ENCODE data around the gene RFC5.
"Not testable (repeated sequence)": the region's sequence is repeated elsewhere in the genome, so short reads cannot be mapped to it uniquely, and the experiment has no call there.

Gene RFC5

DNA sequence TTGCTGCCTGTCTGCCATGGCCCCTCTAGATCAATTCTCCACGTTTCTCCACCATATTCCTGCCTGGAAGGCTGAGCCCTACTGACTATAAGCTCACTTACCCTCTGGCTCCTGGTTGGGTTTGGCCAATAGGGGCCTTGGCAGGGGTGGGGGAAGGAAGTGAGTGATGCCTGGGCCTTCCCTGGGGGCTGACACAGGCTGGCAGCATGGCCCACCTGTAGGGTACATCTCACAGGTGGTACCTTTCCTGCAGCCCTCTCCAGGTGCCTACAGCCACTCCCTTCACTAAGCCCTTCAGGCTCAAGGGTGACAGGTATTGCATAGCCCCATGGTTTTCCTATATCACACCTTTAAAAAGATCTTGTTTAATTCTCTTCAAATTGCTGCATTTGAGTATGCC lies 3.5 kb downstream of the RFC5 start:
- Histone ChIP-seq H3K36me3 (ENCODE audit: control insufficient read depth, insufficient read depth, low read length) (no peaks in the 10 kb centered on the region), H3K4me1 (ENCODE audit: control insufficient read depth, insufficient read depth, low read length) (peaks cover 10% of the 10 kb centered on the region), H3K9ac (ENCODE audit: low read length) (no peak overlapping the region), H3K4me3 (ENCODE audit: low read length) (no peak overlapping the region), H3K27me3 (ENCODE audit: control insufficient read depth, insufficient read depth, low read length) (no peaks in the 10 kb centered on the region), H3K9me3 (ENCODE audit: control insufficient read depth, low read length) (no peaks in the 10 kb centered on the region)

DNA sequence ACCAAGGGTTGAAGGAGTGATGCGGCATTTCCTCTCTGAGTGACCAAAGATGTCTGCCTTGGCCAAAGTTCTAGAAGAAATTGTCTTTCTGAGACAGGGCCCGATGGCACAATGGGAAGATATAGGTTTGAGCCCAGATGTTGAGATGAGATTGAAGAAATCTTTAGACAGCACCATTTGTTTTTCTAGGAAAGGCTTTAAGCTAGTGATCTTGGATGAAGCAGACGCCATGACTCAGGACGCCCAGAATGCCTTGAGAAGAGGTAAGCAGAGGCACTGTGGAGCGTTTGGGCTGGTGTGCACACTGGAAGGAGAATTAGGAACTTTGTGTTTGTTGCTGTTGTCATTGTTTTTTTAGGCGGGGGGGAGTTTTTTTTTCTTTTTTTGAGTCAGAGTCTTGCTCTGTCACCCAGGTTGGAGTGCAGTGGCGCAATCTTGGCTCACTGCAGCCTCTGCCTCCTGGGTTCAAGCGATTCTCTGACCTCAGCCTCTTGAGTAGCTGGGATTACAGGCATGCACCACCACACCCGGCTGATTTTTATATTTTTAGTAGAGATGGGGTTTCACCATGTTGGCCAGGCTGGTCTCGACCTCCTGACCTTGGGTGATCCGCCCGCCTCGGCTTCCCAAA lies 5.7 kb downstream of the RFC5 start:
- not testable (repeated sequence) for H3K9ac ChIP-seq (ENCODE audit: low read length); H3K27me3 ChIP-seq (ENCODE audit: control insufficient read depth, insufficient read depth, low read length); H3K4me3 ChIP-seq (ENCODE audit: low read length); H3K36me3 ChIP-seq (ENCODE audit: control insufficient read depth, insufficient read depth, low read length); H3K9me3 ChIP-seq (ENCODE audit: control insufficient read depth, low read length); H3K4me1 ChIP-seq (ENCODE audit: control insufficient read depth, insufficient read depth, low read length)

DNA sequence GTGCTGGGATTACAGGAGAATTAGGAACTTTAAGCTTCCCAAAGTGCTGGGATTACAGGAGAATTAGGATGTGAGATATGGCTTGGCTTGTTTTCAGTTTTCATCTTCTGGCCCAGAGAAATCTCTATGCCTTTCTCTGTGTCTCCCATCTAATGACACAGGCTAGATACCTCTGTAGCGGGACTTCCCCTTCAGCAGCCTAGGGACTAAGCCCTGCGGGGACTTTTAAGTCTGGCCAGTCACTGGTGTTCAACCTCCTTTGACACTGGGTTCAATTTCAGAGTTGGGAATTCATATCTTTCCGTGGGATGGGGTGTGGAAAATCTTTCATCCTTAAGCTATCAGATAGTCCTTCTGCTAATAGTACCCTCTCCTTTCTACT lies 6.2 kb downstream of the RFC5 start:
- H3K9ac ChIP-seq (ENCODE audit: low read length): no peak overlapping the region

DNA sequence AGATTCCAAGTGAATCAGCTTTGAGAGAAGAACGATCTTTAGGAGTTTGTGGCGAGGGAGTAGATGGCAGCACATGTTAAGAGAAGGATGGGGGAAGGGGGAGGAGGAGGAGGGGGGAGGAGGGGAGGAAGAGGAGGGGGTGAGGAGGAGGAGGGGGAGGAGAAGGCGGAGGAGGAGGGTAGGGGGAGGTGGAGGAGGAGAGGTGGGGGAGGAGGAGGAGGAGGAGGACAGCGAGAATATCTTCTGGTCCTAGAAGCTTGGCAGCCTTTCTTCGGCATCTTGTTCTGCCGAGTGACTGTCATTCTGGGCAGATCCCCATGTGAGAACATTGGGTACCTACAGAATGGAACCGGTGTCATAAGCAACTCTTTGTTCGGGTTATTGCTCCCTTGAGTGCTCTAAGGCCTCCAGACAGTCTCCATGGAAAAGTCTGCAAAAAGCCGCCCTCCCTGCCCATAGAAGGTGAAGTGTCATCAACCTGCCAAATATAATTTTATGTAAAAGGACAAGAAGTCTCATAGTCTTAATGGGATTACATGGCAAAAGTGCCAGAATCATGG lies 6.9 kb downstream of the RFC5 start:
- H3K27me3 ChIP-seq (ENCODE audit: control insufficient read depth, insufficient read depth, low read length): no peaks in the 10 kb centered on the region
- H3K36me3 ChIP-seq (ENCODE audit: control insufficient read depth, insufficient read depth, low read length): peaks cover 4% of the 10 kb centered on the region
- H3K4me1 ChIP-seq (ENCODE audit: control insufficient read depth, insufficient read depth, low read length): no peaks in the 10 kb centered on the region
- H3K4me3 ChIP-seq (ENCODE audit: low read length): no peak overlapping the region
- H3K9me3 ChIP-seq (ENCODE audit: control insufficient read depth, low read length): no peaks in the 10 kb centered on the region
- no peak overlapping the region for H3K9ac ChIP-seq (ENCODE audit: low read length)

More for the DNA sequence above, 6.2 kb downstream of the RFC5 start:
- Histone ChIP-seq H3K4me1 (ENCODE audit: control insufficient read depth, insufficient read depth, low read length) (peaks cover 1% of the 10 kb centered on the region), H3K36me3 (ENCODE audit: control insufficient read depth, insufficient read depth, low read length) (peaks cover 4% of the 10 kb centered on the region), H3K9me3 (ENCODE audit: control insufficient read depth, low read length) (no peaks in the 10 kb centered on the region), H3K4me3 (ENCODE audit: low read length) (no peak overlapping the region), H3K27me3 (ENCODE audit: control insufficient read depth, insufficient read depth, low read length) (no peaks in the 10 kb centered on the region)

DNA sequence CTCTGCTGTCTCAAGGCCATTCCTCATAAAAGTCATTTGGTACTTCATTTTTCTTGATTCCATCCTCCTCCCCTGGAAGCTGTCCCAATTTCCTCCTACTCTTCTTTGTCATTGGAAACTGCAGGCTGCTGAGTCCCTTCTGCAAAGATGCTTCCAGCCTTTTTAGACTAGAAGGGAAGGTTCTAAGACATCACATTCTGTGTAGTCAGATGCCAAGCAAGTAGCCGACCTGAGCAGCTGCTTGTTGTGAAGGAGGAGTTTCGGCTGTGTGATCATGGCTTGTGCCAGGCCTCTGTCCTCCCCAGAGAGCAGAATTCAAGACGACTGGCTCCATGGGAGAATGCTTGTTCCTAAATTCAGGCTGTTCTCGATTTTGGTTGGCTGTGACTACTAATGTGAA lies 8.7 kb downstream of the RFC5 start:
- Histone ChIP-seq H3K36me3 (ENCODE audit: control insufficient read depth, insufficient read depth, low read length) (peaks cover 4% of the 10 kb centered on the region), H3K9ac (ENCODE audit: low read length) (no peak overlapping the region), H3K4me3 (ENCODE audit: low read length) (no peak overlapping the region), H3K27me3 (ENCODE audit: control insufficient read depth, insufficient read depth, low read length) (no peaks in the 10 kb centered on the region), H3K4me1 (ENCODE audit: control insufficient read depth, insufficient read depth, low read length) (no peaks in the 10 kb centered on the region), H3K9me3 (ENCODE audit: control insufficient read depth, low read length) (no peaks in the 10 kb centered on the region)

DNA sequence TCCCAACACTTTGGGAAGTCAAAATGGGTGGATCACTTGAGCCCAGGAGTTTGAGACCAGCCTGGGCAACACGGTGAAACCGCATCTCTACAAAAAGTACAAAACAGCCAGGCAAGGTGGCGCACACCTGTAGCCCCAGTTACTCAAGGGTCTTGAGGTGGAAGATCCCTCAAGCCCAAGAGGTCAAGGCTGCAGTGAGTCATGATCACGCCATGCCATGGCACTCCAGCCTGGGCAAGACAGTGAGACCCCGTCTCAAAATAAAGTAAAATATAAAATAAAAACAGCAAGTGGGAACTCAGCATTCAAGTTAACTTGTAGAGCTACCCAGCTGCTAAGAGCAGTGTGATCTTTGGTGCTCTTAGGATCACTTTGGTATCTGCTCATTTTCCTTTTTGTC lies 12.7 kb downstream of the RFC5 start:
- no peaks in the 10 kb centered on the region for H3K9me3 ChIP-seq (ENCODE audit: control insufficient read depth, low read length)
- no peak overlapping the region for H3K4me3 ChIP-seq (ENCODE audit: low read length)
- H3K36me3 ChIP-seq (ENCODE audit: control insufficient read depth, insufficient read depth, low read length): peaks cover 4% of the 10 kb centered on the region
- H3K9ac ChIP-seq (ENCODE audit: low read length): no peak overlapping the region
- H3K27me3 ChIP-seq (ENCODE audit: control insufficient read depth, insufficient read depth, low read length): no peaks in the 10 kb centered on the region
- H3K4me1 ChIP-seq (ENCODE audit: control insufficient read depth, insufficient read depth, low read length): no peaks in the 10 kb centered on the region

DNA sequence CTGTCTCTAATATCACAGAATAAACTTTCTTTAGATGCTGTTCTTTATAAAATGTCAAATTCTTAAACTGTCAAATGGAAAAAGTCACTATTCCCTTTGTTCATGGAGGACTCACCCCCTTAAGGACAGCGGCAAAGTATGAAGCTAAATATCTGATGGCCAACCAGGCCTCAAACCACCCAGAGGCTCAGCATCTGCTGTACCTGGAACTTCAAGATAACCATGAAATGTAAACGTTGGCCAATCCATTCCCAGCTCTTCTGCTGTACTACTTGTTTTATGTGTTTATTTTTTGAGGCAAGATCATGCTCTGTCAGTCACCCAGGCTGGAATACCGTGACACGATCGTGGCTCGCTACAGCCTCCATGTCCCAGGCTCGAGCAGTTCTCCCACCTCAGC lies 15.7 kb downstream of the RFC5 start:
- H3K4me3 ChIP-seq (ENCODE audit: low read length): no peak overlapping the region
- peaks cover 11% of the 10 kb centered on the region for H3K36me3 ChIP-seq (ENCODE audit: control insufficient read depth, insufficient read depth, low read length)
- peaks cover 6% of the 10 kb centered on the region for H3K4me1 ChIP-seq (ENCODE audit: control insufficient read depth, insufficient read depth, low read length)
- H3K9ac ChIP-seq (ENCODE audit: low read length): no peak overlapping the region
- H3K27me3 ChIP-seq (ENCODE audit: control insufficient read depth, insufficient read depth, low read length): no peaks in the 10 kb centered on the region
- H3K9me3 ChIP-seq (ENCODE audit: control insufficient read depth, low read length): no peaks in the 10 kb centered on the region

DNA sequence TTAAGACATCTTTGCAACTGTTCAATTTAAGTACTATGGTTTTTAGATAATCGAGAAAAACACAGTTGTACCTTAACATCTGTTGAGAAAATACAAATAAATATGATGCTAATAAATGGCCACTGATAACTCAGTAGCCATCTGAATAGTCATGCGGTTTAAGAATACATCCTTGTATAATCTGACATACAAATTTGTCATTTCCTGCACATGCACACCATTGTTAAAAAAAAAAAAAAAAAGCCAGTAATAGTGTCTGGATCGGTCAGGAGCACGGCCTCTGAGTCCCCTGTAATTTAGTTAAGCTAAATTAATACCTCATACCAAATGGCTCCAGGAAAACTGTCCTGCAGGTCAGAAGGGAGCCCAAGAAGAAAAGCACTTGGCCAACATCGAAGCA lies 16.8 kb downstream of the RFC5 start:
- H3K36me3 ChIP-seq (ENCODE audit: control insufficient read depth, insufficient read depth, low read length): peaks cover 11% of the 10 kb centered on the region
- no peaks in the 10 kb centered on the region for H3K9me3 ChIP-seq (ENCODE audit: control insufficient read depth, low read length)
- H3K4me3 ChIP-seq (ENCODE audit: low read length): no peak overlapping the region
- peaks cover 6% of the 10 kb centered on the region for H3K4me1 ChIP-seq (ENCODE audit: control insufficient read depth, insufficient read depth, low read length)
- H3K9ac ChIP-seq (ENCODE audit: low read length): no peak overlapping the region
- no peaks in the 10 kb centered on the region for H3K27me3 ChIP-seq (ENCODE audit: control insufficient read depth, insufficient read depth, low read length)

DNA sequence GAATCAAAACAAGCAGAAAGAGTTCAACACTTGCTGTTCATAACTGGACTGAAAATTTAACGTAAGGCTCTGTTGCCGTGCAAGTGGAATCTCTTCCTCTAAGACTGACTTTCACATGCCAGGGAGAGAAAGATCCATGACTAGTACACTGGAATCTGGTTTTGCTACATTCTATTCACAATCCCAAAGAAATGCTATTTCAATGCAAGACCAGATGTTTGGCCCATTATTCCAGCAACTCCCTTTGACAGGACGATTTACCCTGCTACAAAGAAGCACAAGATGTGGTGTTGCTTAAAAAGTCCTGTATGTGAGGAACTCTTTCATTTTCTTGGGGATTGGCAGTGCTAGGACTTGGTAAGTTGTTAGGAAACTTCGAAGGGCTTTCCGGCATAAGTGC lies 17.4 kb downstream of the RFC5 start:
- Histone ChIP-seq H3K9me3 (ENCODE audit: control insufficient read depth, low read length) (no peaks in the 10 kb centered on the region), H3K4me1 (ENCODE audit: control insufficient read depth, insufficient read depth, low read length) (peaks cover 6% of the 10 kb centered on the region), H3K27me3 (ENCODE audit: control insufficient read depth, insufficient read depth, low read length) (no peaks in the 10 kb centered on the region), H3K4me3 (ENCODE audit: low read length) (no peak overlapping the region), H3K36me3 (ENCODE audit: control insufficient read depth, insufficient read depth, low read length) (peaks cover 11% of the 10 kb centered on the region), H3K9ac (ENCODE audit: low read length) (no peak overlapping the region)

DNA sequence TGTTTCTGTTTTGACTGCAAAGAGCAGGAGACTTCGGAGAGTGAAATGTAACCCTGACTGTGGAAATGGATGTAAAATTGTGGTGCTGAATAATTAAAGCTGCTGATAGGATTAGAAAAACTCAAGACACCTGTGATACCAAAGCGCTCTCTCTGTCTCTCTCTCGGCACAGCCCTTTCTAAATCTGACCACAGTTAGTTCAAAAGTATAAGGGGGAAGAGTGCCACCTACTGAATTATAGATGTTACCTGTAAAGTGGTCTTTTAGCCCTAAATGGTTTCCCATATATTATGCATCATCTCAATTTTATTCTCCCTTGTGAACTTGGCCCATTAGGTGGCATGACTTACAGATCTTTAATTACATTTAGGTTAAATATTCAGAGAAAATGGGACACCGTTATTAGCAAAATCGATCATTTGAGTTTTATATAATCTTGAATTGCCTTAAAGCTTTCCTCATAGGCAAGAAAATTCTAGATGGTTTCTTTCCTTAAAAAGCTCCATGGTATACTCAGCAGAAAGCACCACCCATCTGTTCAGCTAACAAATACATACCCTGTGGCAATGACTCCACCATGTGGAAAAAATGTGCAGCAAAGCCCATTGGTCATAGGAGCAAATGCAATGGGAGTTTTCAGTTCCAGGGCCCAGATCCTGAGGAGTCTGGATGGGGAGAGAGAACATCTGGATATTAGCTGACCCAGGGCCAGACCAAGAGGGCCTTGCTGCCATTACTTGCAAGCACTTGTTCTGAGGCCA lies 18.1 kb downstream of the RFC5 start:
- Histone ChIP-seq H3K9ac (ENCODE audit: low read length) (no peak overlapping the region), H3K27me3 (ENCODE audit: control insufficient read depth, insufficient read depth, low read length) (no peaks in the 10 kb centered on the region), H3K9me3 (ENCODE audit: control insufficient read depth, low read length) (no peaks in the 10 kb centered on the region), H3K4me3 (ENCODE audit: low read length) (no peak overlapping the region), H3K4me1 (ENCODE audit: control insufficient read depth, insufficient read depth, low read length) (peaks cover 6% of the 10 kb centered on the region), H3K36me3 (ENCODE audit: control insufficient read depth, insufficient read depth, low read length) (peaks cover 11% of the 10 kb centered on the region)

DNA sequence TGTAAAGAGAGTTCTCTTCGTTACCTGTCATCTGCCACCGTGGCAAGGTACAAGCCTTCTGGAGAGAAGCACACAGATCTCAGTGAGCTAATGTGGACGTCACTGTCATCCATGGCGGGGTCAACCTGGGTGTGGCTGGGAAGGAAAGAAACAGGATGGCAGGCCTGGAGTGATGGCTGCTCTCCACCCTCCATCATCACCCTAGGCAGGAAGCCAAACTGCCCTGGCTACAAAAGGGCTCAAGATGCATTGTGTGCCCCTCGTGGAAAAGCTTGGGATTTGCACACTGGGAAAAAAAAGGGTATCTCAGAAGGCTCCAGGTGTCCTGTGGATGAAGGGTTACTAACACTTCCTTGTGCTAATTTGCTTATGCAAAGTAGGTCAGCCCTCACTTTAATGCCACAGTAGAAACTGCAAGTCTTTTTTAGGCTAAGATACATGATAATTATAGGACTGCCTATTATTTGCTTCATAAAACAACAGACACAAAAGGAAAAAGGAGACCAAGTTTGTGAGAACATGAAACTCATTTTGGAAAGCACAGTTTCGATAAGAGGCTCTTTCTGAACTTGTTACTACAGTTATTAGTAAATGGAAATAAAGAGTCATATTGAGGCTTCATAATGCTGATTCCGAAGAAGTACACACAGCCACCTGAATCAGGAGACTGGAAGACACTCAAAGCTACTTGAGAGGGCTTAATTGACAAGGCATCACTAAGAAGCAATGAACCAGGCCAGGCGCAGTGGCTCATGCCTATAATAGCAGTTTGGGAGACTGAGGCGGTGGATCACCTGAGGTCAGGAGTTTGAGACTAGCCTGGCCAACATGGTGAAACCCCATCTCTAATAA lies 18.9 kb downstream of the RFC5 start:
- Histone ChIP-seq H3K4me3 (ENCODE audit: low read length) (no peak overlapping the region), H3K4me1 (ENCODE audit: control insufficient read depth, insufficient read depth, low read length) (peaks cover 6% of the 10 kb centered on the region), H3K9ac (ENCODE audit: low read length) (no peak overlapping the region), H3K9me3 (ENCODE audit: control insufficient read depth, low read length) (no peaks in the 10 kb centered on the region), H3K27me3 (ENCODE audit: control insufficient read depth, insufficient read depth, low read length) (no peaks in the 10 kb centered on the region), H3K36me3 (ENCODE audit: control insufficient read depth, insufficient read depth, low read length) (peaks cover 11% of the 10 kb centered on the region)

All from mucosa of stomach (tissue), 1 donor.